GM06990 (cell line): Measurements from ENCODE around the gene AIF1.

Experiments
- DNase-seq: peaks from one replicate; pipeline ENCODE4 v3.0.0-alpha.2; 2011; ENCODE audit not compliant: insufficient read length; ENCODE audit errors: extremely low read depth
- H3K27me3 ChIP-seq: replicated peaks from 2 replicates; pipeline ENCODE4 v1.6.0; 2011; ENCODE audit warnings: low read length; ENCODE audit not compliant: control insufficient read depth, insufficient read depth
- H3K36me3 ChIP-seq: 2 replicates; pipeline ENCODE4 v1.5.1; 2011; ENCODE audit warnings: low read length; ENCODE audit not compliant: control insufficient read depth, insufficient read depth
- H3K4me3 ChIP-seq: replicated peaks from 2 replicates; pipeline ENCODE4 v1.5.1; 2011; ENCODE audit warnings: low read depth, mild to moderate bottlenecking, control low read depth, low read length
- TF ChIP-seq, protein P1 (sequence below): IDR thresholded peaks from 2 replicates; pipeline ENCODE4 v1.5.1; 2011; ENCODE audit warnings: low read length, control low read depth, mild to moderate bottlenecking, inconsistent platforms; ENCODE audit not compliant: insufficient read depth, poor library complexity, severe bottlenecking

The AIF1 gene

DNA sequence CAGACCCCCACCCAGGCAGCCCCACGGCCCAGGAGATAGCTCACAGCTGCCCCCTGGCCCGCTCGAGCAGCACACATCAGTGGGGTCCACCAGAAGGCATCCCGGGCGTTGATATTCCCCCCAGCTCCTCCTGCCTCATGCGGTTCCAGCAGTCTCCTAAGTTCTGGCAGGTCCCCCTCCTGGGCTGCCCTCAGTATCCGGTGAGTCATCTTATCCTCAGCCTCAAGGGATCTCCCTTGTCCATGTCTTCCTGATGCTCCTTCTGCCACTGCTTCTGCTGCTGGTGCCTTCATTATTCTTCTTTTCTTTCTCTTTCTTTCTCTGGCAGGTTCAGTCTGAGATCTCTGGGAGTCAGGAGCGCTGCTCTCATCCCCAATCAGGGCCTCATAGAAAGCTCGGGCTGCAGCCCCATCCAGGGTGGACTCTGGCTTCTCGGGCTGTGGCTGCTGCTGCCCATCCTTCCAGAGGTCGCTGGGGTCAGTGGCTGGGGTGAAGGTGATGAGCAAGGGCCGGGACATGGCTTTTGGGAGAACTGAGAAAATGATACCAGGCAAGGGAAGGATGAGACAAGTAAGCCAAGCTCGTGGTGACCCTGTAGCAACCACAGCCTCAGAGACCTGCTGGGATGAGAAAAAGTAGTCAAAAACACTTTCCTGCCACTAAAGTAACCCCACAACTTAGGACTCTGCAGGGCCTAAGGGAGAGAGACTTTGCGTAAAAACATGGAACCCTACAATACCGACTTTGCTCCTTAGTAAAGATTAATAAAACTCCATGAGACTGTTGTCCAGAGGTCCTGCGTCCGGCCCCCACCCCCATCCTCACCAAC lies 49.1 kb downstream of the AIF1 start:
- TF ChIP-seq, protein P1, sequence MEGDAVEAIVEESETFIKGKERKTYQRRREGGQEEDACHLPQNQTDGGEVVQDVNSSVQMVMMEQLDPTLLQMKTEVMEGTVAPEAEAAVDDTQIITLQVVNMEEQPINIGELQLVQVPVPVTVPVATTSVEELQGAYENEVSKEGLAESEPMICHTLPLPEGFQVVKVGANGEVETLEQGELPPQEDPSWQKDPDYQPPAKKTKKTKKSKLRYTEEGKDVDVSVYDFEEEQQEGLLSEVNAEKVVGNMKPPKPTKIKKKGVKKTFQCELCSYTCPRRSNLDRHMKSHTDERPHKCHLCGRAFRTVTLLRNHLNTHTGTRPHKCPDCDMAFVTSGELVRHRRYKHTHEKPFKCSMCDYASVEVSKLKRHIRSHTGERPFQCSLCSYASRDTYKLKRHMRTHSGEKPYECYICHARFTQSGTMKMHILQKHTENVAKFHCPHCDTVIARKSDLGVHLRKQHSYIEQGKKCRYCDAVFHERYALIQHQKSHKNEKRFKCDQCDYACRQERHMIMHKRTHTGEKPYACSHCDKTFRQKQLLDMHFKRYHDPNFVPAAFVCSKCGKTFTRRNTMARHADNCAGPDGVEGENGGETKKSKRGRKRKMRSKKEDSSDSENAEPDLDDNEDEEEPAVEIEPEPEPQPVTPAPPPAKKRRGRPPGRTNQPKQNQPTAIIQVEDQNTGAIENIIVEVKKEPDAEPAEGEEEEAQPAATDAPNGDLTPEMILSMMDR, result no peak
- Histone ChIP-seq H3K4me3 (peak overlapping the region; percentile 92), H3K27me3 (no peaks in the 10 kb centered on the region), H3K36me3 (peaks cover 19% of the 10 kb centered on the region)
- DNase-seq, result no peak

DNA sequence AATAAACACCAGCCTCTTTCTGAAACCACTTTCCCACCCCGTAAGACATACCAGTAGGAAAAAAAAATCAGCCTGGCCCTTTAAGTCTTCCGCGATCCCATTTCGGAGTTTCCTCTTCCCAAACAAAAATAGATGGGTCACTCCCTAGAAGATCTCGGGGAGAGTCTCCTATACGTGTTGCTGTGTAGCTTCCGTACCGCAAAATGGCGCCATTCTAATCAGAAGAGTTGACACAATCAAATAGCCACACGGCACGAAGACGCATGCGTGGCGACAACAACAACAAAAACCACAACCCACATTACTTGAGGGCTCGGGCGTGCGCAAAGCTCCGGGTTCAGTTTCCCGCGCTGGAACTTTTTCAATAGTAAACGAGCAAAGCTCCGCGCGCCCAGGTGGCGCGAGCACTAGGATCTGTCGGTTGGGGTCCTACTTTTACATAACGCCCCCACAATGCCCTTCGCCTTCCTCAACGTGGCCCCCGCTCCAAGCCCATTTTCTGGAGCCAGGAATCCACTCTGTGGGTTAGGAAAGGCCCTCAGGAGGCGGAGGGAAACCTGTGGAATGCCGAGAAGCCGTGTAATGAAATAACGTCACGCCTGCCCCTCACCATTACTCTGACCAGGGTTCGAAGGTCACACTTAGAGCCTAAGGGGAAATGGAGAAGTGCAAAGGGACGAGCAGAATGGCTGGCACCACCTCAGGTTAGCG lies 49.9 kb downstream of the AIF1 start, which contains the start of gene GPANK1:
Gene GPANK1 (minus strand): TSS at position 208 of the 711 bp plus-strand sequence. CDS start 519 bp downstream, outside the sequence.
- DNase-seq, result peak; percentile 82
- H3K36me3 ChIP-seq, result peaks cover 23% of the 10 kb centered on the region
- TF ChIP-seq, protein P1, result no peak
- no peaks in the 10 kb centered on the region for H3K27me3 ChIP-seq
- peak within 1 kb of the TSS; percentile 98 for H3K4me3 ChIP-seq

DNA sequence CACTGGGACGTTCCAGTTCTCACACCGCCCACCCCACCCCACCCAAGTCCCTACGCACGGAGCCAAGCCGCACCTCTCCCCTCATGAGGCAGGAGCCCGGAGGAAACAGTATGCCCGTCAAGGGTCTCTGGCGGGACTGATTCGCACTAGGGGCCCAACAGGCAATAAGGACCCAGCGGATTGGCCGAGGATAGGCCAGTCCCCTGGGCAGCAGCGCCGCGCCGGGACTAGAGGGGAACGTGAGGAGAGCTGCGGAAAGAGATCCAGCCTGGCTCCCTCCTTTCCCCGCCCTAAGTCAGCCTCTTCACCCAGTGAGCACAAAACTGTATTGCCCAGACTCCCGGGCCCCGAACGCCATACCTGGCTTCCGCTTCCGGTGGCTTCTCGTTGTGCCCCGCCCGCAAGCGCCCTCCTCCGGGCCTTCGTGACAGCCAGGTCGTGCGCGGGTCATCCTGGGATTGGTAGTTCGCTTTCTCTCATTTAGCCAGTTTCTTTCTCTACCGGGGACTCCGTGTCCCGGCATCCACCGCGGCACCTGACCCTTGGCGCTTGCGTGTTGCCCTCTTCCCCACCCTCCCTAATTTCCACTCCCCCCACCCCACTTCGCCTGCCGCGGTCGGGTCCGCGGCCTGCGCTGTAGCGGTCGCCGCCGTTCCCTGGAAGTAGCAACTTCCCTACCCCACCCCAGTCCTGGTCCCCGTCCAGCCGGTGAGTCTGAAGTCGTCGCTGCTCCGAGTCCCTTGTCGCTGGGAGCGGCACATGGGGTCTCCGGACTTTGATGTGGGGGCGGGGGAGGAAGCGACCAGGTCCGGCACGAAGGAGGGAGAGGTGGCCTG lies 50.7 kb downstream of the AIF1 start, which contains the start of gene CSNK2B:
Gene CSNK2B (plus strand): TSS at position 580 of the 836 bp plus-strand sequence. CDS start 752 bp downstream, outside the sequence.
- TF ChIP-seq, protein P1, result no peak
- DNase-seq, result peak; percentile 96
- Histone ChIP-seq H3K4me3 (peak within 1 kb of the TSS; percentile 98), H3K36me3 (peaks cover 24% of the 10 kb centered on the region), H3K27me3 (no peaks in the 10 kb centered on the region)

DNA sequence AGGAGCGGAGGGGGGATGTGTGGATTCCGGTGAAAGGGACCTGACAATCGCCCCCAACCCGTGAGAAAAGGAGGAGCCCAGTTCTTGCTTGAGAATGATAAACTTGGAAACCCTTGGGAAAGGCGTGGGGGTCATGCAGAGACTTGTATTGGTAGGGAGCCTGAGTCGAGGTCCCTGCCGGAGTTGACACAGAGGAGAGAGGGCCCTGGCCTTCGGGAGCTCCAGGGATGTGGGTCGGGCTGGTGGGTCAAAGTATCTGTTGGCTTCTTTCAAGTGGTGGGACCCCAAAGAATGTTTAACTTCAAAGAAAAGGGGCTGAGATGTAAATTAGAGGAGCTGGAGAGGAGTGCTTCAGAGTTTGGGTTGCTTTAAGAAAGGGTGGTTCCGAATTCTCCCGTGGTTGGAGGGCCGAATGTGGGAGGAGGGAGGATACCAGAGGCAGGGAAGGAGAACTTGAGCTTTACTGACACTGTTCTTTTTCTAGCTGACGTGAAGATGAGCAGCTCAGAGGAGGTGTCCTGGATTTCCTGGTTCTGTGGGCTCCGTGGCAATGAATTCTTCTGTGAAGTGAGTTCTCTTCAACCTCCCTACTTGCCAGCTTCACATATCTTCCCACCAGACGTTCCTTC lies 51.4 kb downstream of the AIF1 start:
- DNase-seq, result no peak
- peaks cover 29% of the 10 kb centered on the region for H3K36me3 ChIP-seq
- no peaks in the 10 kb centered on the region for H3K27me3 ChIP-seq
- peak overlapping the region; percentile 98 for H3K4me3 ChIP-seq
- TF ChIP-seq, protein P1, result no peak
